GM04503 (cell line): ENCODE data around the gene SLAMF8.

ENCODE experiments used
- DNase-seq: peaks from one replicate; pipeline ENCODE4 v3.0.0-alpha.2; 2012; ENCODE audit warnings: low read depth

The SLAMF8 gene

DNA sequence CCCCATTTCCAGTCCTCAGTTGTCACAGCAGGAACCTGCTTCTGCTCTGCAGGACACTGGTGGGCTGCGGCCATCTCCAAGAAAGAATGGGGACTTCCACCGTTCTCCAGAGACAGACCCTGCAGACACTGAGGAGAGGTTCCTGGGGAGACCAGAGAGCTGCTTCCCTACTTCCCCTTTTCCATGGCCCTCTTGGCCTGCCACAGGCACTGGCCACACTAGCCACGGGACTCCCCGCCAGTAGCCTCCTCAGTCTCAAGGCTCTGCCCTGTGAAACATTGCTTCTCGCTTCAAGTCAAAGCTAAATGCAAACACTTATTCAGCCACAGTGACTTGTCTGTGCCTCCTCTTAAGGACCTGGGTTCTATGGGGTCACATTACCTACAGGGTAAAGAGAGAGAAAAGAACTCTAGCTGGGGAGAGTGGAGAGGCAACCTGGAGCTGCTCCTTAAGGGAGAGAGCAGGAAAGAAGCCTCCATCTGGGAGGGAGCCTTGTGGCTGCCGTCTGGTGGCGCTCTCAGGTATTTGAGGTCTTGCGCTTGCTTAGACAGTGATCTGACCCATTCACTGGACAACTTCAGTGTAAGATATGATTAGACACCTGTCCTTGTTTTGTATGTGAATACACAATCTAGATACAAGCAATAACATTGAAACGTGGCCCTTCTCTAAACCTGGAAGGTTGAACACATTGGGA, 5.4 kb upstream of the SLAMF8 start:
- no peak for DNase-seq

DNA sequence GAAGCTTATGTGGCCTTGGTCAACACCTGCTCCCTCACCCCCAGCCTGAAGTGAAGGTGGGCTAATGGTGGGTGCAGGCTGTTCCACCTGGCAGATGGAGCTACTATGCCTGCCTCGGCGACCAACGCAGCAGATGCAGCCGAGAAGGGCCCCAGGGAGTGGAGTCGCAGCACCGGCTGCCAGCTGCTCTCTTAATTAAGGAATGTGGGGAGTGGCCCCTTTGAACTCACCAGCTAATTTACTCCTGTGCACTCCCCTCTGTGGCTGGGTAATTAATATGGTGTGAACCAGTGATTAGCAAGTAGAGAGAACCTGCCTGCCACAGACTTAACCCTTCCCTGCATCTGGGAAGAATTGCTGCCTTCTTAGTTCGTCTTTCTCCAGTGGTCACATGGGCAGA, 3.3 kb upstream of the SLAMF8 start:
- no peak for DNase-seq

DNA sequence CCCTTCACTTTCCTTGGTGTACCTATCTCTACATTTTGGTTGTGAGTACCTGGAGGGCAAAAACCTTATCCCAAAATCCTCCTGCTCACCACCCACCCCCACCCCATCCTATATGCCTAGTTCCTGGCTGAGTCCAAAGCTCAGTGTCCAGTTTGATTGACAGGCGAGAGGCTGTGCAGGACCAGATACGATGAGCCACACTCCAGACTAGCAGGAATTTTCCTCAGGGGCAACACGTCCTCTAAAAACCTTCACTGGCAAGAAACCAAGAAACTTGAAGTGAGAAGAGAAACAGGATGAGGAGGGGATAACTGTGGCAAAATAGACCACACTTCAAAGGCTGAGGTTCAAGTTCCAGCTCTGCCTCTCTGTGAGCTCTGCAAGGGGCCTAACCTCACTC, 1.1 kb upstream of the SLAMF8 start:
- DNase-seq, result no peak

DNA sequence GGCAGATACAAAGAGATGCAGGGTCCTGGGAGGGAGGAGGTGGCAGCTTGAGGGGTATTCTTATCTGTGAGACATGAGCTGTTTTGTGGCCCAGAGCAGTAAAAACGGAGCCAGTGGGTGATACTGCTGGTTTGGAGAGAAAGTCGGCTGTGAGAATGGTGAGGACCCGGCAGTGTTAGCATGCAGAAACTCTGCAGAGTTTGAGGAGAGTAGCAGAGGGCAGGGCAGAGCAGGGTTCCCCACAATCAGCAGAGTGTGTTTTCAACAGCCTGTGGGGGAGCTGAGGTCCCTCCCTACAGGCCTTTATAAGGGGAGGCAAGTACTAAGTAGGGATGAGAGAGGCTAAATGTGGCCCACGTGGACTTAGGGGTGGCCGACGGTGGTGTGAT, 423 bp downstream of the SLAMF8 start:
- DNase-seq, result no peak

DNA sequence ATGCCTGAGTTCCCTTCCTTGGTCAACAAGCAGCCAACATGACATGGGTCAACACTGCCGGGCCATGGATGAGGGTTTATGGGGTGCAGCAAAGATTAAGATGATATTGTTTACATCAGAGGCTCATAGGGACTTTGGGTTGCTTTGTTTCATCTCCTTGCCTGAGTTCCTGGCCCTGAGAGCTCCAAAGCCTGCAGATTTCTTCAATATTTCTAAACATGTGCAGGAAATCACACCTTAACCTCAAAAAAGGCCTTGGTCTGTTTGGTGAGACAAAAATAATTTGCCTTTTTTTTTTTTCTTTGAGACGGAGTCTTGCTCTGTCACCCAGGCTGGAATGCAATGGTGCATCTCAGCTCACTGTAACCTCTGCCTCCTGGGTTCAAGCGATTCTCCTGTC, 876 bp downstream of the SLAMF8 start:
- no peak for DNase-seq

DNA sequence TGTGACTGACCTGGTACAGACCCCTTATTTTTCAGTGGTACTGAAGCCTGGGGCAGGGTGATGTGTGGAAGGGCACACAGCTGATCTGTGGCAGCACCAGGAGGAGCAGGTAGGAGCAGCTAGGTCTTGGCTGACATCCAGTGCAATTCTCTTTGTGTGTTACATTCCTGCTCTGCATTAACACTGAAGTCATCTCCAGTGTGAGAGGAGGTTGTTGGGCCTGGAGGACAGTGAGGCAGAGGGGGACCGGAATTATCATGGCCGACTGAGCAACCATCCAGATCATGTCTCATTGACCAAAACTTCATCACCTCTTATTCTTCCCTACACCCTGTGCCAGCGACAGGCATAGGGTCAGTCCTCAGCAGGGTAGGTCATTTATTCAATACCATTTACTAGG, 1.5 kb downstream of the SLAMF8 start:
- no peak for DNase-seq

DNA sequence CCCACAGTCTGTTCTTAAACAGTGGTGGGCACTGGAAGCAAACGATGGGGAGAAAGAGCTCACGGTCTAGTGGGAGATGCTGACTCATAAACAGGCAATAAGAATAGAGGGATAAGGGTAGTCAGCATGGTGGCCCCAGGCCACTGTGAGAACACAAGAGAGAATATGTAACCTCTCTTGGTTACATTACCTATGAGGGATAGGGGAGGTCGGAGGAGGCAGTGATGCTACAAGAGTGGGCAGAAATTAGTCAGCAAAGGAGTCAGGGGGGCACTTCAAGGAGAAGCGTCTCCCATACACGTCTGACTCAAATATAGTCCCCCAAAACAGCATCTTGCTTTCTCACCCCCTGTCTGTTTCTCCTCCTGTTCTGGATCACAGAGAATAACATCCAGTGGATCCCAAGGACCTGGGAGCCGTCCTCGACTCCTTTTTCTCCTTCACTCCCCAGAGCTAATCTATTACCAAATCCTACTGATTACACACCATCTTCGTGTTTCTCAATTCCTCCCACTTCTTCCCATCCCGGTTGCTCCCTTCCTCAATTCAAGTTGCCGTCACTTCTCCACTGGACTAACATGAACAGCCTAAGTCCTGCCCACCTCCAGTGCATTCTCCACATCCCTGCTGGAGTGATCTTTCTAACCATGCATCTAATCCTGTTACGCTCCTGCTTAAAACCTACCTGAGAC, 2.1 kb downstream of the SLAMF8 start:
- no peak for DNase-seq

DNA sequence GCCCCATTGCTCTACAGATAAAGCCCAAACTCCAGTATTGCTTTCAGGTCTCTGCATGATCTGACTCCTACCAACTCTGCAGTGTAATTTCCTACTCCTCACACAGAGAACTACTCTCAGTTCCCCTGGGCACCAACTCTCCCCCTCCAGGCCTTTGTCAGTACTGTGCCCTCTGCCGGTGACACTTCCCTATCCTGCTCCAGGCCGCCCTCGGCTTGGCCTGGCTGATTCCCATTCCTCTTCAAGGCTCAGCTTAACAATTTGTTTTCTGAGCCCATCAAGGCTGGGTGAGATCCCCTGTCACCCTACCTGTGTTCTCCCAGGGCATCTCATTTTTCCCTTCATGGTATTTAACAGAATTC, 2.6 kb downstream of the SLAMF8 start:
- DNase-seq, result no peak

DNA sequence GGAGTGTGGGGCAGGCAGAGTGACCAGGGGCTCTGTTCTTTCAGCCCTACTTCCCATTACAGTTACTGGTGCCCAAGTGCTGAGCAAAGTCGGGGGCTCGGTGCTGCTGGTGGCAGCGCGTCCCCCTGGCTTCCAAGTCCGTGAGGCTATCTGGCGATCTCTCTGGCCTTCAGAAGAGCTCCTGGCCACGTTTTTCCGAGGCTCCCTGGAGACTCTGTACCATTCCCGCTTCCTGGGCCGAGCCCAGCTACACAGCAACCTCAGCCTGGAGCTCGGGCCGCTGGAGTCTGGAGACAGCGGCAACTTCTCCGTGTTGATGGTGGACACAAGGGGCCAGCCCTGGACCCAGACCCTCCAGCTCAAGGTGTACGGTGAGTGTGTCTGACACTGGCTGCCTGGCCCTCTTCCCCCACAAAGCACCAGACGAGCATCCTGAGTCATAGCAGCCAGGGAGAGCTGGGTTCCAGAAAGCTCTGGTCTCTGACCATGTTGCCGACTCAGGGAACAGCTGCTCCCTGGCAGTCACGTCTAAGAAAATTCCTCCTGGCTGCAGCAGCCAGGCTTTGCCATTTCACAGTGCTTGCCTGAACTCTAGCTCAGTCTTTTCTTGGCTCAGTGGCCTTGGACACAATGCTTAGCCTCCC, 3.3 kb downstream of the SLAMF8 start:
- DNase-seq, result peak; percentile 37

DNA sequence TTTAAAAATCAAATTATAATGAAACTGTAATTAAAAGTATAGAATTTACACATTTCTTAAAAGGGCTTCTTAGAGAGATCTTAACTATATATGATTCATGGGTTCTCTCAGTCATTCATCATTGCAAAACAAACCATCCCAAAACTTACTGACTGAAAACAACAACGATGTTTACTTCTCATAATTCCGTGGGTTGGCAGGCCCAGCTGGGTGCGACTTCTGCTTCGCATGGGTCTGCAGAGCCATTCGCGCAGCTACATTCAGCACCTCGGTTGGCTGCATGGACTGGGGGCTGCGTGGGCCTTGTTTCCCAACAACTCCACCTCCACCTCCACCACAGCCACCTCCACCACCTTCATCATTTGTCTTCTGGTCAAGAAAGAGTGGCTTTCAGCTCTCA, 4.0 kb downstream of the SLAMF8 start:
- no peak for DNase-seq

DNA sequence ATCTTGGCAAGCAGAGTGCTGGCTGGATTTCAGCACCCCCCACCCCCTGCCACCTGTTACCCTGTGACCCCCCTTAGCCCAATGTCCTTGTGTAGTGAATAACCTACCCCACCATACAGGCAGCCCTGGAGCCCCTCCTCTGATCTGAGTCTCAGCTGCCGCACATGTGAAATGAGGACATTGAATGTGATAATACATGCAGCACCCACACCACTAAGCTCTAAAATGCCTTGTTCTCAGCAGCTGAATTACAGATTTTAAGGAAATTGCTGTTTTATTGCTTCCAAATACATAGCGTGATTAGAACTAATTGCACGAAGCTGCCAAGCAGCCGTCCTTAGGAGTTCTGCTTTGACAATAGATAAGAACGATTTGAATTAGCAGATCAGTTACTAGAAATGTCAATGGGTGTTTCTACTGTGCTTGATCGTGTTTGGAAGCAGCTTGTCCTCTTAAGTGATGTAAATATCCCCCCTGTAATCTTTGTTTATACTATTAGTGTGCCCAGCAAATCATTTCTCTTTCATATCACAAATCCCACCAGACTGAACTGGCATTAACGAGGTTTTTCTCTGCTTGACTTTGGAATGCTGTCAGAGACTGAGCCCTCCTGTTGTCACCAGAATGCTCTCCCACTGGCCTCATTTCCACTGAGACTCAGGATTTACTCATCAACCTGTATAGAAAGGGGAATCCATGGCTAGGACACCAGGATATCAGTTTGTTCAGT, 4.9 kb downstream of the SLAMF8 start:
- DNase-seq, result no peak

DNA sequence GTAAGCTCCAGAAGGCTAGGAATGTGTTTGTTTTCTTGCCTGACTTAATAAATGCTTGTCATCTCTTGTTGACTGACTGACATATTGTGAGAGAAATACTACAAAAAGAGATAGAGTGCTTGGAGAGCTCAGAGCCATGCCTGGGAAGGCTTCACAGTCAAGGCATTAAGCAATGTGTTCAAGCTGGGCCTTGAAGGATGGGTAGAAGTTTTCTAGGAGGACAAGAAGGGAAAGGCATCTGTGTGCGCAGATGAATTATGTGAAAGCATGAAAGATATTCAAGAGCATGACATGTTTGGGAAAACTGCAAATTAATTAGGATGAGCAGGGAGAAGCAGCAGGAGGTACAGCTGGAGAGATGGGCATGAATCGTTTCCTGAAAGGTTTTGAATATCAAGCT, 5.6 kb downstream of the SLAMF8 start:
- no peak for DNase-seq

DNA sequence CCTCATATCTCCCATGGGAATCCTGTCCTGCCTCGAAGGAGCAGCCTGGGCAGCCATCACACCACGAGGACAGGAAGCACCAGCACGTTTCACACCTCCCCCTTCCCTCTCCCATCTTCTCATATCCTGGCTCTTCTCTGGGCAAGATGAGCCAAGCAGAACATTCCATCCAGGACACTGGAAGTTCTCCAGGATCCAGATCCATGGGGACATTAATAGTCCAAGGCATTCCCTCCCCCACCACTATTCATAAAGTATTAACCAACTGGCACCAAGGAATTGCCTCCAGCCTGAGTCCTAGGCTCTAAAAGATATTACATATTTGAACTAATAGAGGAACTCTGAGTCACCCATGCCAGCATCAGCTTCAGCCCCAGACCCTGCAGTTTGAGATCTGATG, 8.7 kb downstream of the SLAMF8 start:
- DNase-seq, result no peak

DNA sequence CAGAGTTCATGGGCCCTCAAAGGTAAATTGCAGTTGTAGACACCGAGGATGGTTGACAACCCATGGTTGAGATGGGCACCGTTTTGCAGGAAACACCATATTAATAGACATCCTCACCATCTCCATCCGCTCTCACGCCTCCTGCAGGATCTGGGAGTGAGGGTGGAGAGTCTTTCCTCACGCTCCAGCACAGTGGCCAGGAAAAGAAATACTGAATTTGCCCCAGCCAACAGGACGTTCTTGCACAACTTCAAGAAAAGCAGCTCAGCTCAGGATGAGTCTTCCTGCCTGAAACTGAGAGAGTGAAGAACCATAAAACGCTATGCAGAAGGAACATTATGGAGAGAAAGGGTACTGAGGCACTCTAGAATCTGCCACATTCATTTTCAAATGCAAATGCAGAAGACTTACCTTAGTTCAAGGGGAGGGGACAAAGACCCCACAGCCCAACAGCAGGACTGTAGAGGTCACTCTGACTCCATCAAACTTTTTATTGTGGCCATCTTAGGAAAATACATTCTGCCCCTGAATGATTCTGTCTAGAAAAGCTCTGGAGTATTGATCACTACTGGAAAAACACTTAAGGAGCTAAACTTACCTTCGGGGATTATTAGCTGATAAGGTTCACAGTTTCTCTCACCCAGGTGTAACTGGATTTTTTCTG, 9.3 kb downstream of the SLAMF8 start:
- DNase-seq, result no peak

DNA sequence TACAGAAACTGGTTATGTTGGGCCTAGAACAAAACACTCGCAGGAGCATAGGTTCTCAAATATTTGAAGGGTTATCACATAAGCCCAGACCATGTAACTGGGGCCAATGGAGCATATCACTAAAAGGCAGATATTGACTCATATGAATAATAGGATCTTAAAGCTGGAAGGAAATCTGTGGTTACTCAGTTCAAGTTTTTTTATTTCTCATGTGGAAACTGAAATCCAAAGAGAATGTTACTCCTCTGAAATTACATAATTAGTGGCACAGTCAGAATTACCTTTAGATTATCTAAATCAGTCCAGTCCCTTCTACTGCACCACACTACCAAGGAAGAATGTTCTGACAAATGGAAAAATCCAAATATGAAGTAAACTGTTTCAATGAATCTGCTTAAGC, 12.0 kb downstream of the SLAMF8 start:
- DNase-seq, result no peak

DNA sequence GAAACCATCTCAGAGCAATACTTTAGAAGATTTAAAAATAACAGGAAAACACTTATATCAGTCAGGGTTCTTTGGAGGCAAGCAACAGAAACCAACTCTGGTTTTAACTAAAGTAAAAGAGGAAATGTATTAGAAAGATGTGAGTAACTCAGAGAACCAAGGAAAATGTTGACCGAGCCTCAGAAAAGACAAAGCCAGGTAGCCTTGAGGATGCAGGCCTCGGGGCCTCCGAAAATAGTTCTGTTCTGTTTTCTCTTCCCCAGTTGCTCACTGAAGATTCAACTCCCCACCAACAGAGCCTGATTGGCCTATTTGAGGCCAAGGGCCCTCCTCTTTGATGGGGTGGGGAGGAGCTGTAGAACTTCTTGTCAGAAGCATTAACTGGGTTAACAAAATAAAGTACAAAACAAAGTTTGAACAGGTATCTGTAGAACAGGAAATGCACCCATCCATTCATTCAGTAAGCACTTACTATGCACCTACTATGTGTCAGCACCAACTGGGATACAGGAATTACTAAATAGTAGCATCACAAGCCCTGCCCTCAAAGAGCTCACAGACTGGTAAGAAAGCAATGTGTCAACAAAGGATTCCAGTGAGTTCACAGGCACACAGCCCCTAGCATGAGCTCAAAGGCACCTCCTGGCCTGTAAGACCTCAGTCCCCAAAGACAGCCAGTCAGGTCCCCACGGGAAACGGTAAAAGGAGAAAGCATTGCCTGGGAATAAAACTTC, 12.6 kb downstream of the SLAMF8 start:
- DNase-seq, result no peak

DNA sequence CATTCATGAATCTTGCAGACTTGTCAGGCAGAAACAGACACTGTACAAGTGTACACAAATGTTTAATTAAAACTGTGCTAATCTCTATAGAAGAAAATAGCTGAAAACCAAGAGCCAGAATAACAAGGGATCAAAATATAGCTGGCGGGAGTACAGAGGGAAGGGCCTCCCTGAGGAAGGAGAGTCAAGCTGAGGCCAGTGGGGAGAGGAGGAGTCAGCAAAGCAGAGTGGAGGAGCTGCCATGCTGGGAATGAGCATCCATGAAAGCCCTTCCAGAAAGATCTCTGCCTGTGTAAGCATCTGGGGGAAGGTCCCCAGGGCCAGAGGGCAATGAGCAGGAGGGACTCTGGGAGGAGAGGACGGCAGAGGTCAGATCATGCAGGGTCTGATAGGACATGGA, 15.1 kb downstream of the SLAMF8 start:
- DNase-seq, result no peak

DNA sequence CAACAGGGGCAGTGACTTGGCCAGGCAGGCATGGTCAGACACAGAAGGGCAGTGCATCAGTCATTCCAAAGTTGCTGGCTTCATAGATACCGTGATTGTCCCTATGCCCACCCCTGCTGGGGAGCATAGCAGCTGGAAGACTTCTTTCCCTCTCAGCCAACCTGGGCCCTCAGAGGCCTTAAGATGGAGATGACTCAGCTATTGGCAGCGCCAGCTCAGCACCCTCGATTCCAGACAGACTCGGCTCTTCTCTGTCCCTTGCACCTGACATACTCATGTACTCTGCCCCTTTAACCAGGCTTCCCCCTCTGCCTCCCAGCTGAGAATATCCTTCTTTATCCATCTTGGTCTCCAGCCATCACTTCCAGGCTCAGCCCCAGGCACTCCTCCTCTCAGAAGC, 16.8 kb downstream of the SLAMF8 start:
- no peak for DNase-seq

DNA sequence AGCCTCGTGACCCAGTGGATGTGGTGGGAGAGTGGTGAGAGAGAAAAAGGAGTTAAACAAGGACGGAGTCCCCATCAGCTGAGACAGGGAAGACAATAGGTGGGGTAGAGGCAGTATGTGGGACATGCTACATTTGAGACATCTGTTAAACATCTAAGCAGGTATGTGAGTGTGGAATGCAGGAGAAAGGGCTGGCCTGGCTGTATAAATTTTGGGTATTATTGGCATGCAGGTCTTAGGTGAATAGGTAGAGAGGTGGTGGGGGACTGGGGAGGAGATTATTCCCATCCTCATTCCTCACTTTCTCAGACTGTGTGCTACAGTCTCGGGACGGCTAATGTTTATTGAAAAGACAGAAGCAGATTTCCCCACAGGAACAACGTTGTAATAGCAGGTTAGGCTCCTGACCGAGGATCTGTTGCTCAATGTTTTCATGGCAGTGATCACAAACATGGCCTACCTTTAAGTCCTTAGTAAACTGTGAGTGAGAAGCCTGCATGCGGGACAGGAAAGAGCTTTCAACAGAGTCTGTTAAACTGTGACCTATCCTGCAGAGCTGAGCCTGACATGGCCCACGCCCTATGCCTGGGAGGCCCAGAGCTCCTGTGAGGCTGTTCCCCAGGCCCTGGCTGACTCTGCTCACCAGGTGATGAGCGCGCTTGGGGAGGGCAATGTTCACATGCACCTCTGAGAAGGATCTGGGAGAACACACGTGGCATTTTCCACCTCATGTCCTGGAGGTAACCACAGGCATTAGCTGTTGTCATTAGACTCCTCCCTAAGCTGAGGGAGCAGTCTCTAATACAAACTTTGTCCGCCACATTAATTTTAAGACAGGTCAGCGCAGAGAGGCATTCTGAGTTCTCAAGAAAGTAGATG, 19.3 kb downstream of the SLAMF8 start:
- DNase-seq, result no peak

DNA sequence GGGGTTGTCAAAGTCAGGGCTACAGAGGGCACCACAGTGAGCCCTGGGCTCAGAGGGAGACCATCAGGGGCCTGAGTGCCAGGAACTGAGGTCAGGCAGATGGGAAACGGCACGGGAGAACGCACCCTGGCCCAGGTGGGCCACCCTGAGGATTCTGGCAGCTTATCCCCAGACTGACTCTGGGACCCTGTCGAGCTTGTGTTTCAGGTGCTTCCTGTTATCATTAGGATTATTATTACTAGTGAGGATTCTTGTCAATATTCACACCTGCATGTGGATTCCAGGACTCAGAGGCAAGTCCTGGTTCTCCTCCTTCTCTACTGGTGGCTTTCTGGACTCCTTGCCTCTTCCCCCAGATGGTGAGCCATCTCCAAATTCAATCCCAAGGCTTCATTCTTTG, 20.6 kb downstream of the SLAMF8 start:
- DNase-seq, result no peak

DNA sequence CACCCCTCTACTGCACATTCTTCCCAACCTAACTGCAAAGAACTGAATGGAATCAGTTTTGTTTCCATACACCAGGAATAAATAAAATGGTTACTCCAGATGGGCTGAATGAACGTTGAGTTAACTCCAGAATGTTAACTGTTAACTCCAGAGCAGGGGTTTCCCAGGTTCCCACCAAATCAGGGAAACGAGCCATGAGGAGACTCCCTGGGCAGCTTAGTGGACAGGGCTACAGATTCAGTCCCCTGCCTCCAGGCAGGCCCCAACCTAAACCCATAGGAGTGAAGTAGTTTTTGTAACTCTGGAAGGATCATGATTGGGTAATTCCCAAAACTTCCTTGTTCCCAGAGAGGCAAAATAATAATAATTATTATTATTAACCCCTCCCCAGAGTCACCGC, 21.7 kb downstream of the SLAMF8 start:
- DNase-seq, result no peak
